Measurements from ENCODE around the gene DCBLD2.

Gene DCBLD2

DNA sequence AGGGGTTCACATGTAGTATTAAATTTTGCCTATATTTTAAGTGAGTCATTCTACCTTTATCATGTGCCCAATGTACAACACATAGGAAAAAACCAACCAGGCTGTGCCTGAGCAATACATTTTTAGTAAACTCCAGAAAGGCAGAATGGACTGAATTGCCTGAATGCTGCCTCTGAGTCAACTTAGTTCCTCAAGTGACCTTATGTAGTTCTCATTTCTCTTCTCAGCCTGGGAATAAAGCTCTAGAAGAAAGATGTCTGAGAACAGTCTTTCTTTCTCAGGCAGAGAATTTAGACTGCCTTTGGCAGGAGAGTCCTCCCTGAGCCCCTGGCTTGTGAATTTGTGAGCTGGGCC is 125.4 kb downstream of the DCBLD2 start:
- H3K4me3 ChIP-seq (replicated peaks; ENCODE audit: insufficient read depth, low read length), result no peak overlapping the region
- no peaks in the 10 kb centered on the region for H3K27me3 ChIP-seq (ENCODE audit: insufficient read depth, poor library complexity, severe bottlenecking)
- no peak for DNase-seq (ENCODE audit: low read depth in 1 of 2, low spot score in 1 of 2)
- H3K27ac ChIP-seq (replicated peaks), result no peak overlapping the region
- TF ChIP-seq POLR2AphosphoS5 (IDR thresholded peaks at IDR 0.05; ENCODE audit: low read depth), result no peak

DNA sequence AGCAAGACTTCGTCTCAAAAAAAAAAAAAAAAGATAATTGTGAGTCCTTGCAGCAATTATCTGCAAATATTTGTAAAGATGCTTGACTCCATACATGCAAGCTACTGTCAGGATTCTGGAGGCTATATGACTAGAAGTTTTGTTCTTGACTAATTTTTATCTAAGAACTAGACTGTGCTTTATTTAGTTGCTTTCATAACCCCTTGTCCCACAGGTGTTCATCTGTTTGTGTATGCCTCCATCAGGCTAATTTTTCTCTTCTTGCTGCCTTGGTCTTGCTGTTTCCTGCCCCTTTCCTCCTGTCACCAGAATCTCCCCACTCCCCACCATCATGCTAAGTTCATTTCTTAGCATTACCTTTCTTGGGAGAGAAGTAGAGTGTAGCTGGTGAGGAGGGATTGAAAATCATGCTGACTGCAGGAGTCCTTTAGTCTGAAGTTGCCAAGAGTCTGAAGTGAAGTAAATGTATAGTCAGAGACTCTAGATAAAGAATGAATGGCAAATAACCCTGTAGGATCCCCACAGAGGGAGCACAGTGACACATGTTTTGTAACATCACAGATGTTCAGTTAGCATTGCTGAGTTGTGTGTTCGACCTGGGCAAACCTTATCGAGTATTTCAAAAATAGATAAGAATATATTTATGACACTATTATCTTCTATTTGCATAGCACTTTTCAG is 125.9 kb downstream of the DCBLD2 start:
- TF ChIP-seq GABPA (IDR thresholded peaks at IDR 0.05; ENCODE audit: low read depth) (no peak), POLR2AphosphoS5 (IDR thresholded peaks at IDR 0.05; ENCODE audit: low read depth) (no peak), SPI1 (IDR thresholded peaks at IDR 0.05; ENCODE audit: borderline replicate concordance, low read depth) (no peak)
- TF ChIP-seq, protein P1, sequence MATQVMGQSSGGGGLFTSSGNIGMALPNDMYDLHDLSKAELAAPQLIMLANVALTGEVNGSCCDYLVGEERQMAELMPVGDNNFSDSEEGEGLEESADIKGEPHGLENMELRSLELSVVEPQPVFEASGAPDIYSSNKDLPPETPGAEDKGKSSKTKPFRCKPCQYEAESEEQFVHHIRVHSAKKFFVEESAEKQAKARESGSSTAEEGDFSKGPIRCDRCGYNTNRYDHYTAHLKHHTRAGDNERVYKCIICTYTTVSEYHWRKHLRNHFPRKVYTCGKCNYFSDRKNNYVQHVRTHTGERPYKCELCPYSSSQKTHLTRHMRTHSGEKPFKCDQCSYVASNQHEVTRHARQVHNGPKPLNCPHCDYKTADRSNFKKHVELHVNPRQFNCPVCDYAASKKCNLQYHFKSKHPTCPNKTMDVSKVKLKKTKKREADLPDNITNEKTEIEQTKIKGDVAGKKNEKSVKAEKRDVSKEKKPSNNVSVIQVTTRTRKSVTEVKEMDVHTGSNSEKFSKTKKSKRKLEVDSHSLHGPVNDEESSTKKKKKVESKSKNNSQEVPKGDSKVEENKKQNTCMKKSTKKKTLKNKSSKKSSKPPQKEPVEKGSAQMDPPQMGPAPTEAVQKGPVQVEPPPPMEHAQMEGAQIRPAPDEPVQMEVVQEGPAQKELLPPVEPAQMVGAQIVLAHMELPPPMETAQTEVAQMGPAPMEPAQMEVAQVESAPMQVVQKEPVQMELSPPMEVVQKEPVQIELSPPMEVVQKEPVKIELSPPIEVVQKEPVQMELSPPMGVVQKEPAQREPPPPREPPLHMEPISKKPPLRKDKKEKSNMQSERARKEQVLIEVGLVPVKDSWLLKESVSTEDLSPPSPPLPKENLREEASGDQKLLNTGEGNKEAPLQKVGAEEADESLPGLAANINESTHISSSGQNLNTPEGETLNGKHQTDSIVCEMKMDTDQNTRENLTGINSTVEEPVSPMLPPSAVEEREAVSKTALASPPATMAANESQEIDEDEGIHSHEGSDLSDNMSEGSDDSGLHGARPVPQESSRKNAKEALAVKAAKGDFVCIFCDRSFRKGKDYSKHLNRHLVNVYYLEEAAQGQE (IDR thresholded peaks at IDR 0.05; ENCODE audit: insufficient replicate concordance, low read depth), result no peak
- TF ChIP-seq, protein P2, sequence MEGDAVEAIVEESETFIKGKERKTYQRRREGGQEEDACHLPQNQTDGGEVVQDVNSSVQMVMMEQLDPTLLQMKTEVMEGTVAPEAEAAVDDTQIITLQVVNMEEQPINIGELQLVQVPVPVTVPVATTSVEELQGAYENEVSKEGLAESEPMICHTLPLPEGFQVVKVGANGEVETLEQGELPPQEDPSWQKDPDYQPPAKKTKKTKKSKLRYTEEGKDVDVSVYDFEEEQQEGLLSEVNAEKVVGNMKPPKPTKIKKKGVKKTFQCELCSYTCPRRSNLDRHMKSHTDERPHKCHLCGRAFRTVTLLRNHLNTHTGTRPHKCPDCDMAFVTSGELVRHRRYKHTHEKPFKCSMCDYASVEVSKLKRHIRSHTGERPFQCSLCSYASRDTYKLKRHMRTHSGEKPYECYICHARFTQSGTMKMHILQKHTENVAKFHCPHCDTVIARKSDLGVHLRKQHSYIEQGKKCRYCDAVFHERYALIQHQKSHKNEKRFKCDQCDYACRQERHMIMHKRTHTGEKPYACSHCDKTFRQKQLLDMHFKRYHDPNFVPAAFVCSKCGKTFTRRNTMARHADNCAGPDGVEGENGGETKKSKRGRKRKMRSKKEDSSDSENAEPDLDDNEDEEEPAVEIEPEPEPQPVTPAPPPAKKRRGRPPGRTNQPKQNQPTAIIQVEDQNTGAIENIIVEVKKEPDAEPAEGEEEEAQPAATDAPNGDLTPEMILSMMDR (IDR thresholded peaks at IDR 0.05; ENCODE audit: insufficient read depth, low read length), result no peak
- Histone ChIP-seq H3K4me3 (replicated peaks; ENCODE audit: insufficient read depth, low read length) (no peak overlapping the region), H3K27ac (replicated peaks) (no peak overlapping the region), H3K27me3 (ENCODE audit: insufficient read depth, poor library complexity, severe bottlenecking) (no peaks in the 10 kb centered on the region)
- DNase-seq (ENCODE audit: low read depth in 1 of 2, low spot score in 1 of 2), result no peak

DNA sequence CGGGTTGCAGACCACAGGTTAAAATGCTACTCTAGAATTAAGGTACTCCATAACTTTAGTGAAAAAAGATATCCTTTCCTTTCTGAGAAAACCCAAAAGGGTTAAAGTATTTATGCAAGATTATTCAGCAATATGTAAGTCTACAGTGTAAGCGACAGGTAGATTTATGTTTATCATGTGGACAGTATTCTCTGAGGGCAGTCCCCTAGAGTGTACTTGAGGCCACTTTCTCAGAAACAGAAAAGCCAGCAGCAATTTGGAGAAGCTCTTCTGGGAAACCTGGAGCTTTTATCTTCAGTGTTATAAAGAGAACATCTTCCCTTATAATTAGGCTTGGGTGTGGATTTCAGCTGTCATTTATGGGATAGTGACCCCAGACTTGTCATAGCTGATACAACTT is 129.5 kb downstream of the DCBLD2 start:
- TF ChIP-seq, protein P2 (IDR thresholded peaks at IDR 0.05; ENCODE audit: insufficient read depth, low read length), result no peak
- TF ChIP-seq, protein P1 (IDR thresholded peaks at IDR 0.05; ENCODE audit: insufficient replicate concordance, low read depth), result no peak
- TF ChIP-seq POLR2AphosphoS5 (IDR thresholded peaks at IDR 0.05; ENCODE audit: low read depth) (no peak), GABPA (IDR thresholded peaks at IDR 0.05; ENCODE audit: low read depth) (no peak), SPI1 (IDR thresholded peaks at IDR 0.05; ENCODE audit: borderline replicate concordance, low read depth) (no peak)
- Histone ChIP-seq H3K27me3 (ENCODE audit: insufficient read depth, poor library complexity, severe bottlenecking) (no peaks in the 10 kb centered on the region), H3K27ac (replicated peaks) (no peak overlapping the region), H3K4me3 (replicated peaks; ENCODE audit: insufficient read depth, low read length) (no peak overlapping the region)
- DNase-seq (ENCODE audit: low read depth in 1 of 2, low spot score in 1 of 2), result no peak

DNA sequence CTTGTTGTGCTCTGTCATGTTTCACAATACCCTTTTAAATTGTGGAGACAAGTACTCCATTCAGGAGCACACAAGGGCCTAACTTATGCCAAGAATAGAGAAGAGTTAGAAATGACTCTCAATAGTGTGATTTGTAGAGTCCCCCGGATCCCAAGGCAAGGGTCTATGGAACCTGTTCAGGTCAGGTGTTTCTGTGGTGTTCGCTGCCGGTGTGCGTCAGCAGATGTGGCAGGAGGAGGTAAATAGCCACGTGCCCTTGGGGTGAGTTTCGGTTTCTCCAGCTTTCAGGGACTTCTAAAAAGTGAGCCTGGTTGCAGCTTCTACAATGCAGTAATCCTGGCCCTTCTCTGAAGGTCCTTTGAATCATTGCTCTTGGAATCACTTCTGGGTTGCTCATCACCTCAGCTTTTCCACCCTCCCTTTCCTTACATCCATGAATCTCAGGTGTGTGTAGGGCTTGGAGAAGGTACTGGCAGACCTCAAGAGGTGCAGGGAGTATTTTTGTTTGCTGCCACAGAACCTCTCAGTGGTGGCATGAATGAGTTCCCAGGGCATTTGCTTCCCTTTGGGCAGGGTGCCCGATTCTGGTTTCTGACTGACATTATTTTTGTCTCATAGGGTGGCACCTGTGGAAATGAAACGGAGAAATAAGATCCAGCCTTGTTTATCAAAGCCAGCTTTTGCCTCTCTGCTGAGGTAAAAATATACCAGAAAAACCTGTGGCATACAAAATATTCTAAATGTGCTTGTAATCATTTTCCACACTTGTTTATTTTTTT is 131.0 kb downstream of the DCBLD2 start:
- H3K27me3 ChIP-seq (ENCODE audit: insufficient read depth, poor library complexity, severe bottlenecking), result no peaks in the 10 kb centered on the region
- no peak for DNase-seq (ENCODE audit: low read depth in 1 of 2, low spot score in 1 of 2)
- TF ChIP-seq, protein P2 (IDR thresholded peaks at IDR 0.05; ENCODE audit: insufficient read depth, low read length), result no peak
- TF ChIP-seq POLR2AphosphoS5 (IDR thresholded peaks at IDR 0.05; ENCODE audit: low read depth) (no peak), SPI1 (IDR thresholded peaks at IDR 0.05; ENCODE audit: borderline replicate concordance, low read depth) (no peak), GABPA (IDR thresholded peaks at IDR 0.05; ENCODE audit: low read depth) (no peak)
- TF ChIP-seq, protein P1 (IDR thresholded peaks at IDR 0.05; ENCODE audit: insufficient replicate concordance, low read depth), result no peak
- no peak overlapping the region for H3K4me3 ChIP-seq (replicated peaks; ENCODE audit: insufficient read depth, low read length)
- no peak overlapping the region for H3K27ac ChIP-seq (replicated peaks)
